ENCODE measurements around the gene RELL1.

The RELL1 gene

GRCh38 chr4:37620176-37620575 lies 66.0 kb downstream of the RELL1 start:
- no peak for DNase-seq (ENCODE audit: low read depth)
- no peak overlapping the region for H3K4me3 ChIP-seq (ENCODE audit: low read depth, low read length)
- TF ChIP-seq CTCF (IDR thresholded peaks at IDR 0.05; ENCODE audit: low read depth, low read length, missing control alignments) = no peak

GRCh38 chr4:37615720-37616063 lies 70.5 kb downstream of the RELL1 start:
- no peak overlapping the region for H3K4me3 ChIP-seq (ENCODE audit: low read depth, low read length)
- no peak for DNase-seq (ENCODE audit: low read depth)
- no peak for TF ChIP-seq CTCF (IDR thresholded peaks at IDR 0.05; ENCODE audit: low read depth, low read length, missing control alignments)

GRCh38 chr4:37615059-37615719 lies 71.0 kb downstream of the RELL1 start:
- H3K4me3 ChIP-seq (ENCODE audit: low read depth, low read length) = no peak overlapping the region
- TF ChIP-seq CTCF (IDR thresholded peaks at IDR 0.05; ENCODE audit: low read depth, low read length, missing control alignments) = no peak
- DNase-seq (ENCODE audit: low read depth) = no peak

- H3K4me3 ChIP-seq (ENCODE audit: low read depth, low read length) = no peak overlapping the region
- no peak for DNase-seq (ENCODE audit: low read depth)
- no peak for TF ChIP-seq CTCF (IDR thresholded peaks at IDR 0.05; ENCODE audit: low read depth, low read length, missing control alignments)
These were observed 73.4 kb downstream of the RELL1 start for GRCh38 chr4:37612811-37613210.

GRCh38 chr4:37609626-37610025 lies 76.5 kb downstream of the RELL1 start:
- no peak for TF ChIP-seq CTCF (IDR thresholded peaks at IDR 0.05; ENCODE audit: low read depth, low read length, missing control alignments)
- no peak for DNase-seq (ENCODE audit: low read depth)
- no peak overlapping the region for H3K4me3 ChIP-seq (ENCODE audit: low read depth, low read length)

- no peak for DNase-seq (ENCODE audit: low read depth)
- no peak overlapping the region for H3K4me3 ChIP-seq (ENCODE audit: low read depth, low read length)
- no peak for TF ChIP-seq CTCF (IDR thresholded peaks at IDR 0.05; ENCODE audit: low read depth, low read length, missing control alignments)
These were observed 79.2 kb downstream of the RELL1 start for GRCh38 chr4:37607018-37607417.

- DNase-seq (ENCODE audit: low read depth) = no peak
- no peak for TF ChIP-seq CTCF (IDR thresholded peaks at IDR 0.05; ENCODE audit: low read depth, low read length, missing control alignments)
- H3K4me3 ChIP-seq (ENCODE audit: low read depth, low read length) = no peak overlapping the region
These were observed 80.2 kb downstream of the RELL1 start for GRCh38 chr4:37605843-37606565.

Measured in GM12864 (cell line).